Measurements from ENCODE around the gene CD83.
"Not testable (repeated sequence)": the region's sequence is repeated elsewhere in the genome, so short reads cannot be mapped to it uniquely, and the experiment has no call there.

The CD83 gene, protein sequence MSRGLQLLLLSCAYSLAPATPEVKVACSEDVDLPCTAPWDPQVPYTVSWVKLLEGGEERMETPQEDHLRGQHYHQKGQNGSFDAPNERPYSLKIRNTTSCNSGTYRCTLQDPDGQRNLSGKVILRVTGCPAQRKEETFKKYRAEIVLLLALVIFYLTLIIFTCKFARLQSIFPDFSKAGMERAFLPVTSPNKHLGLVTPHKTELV

GRCh38 chr6:14117158-14118090, at the start of gene CD83:
Gene CD83 (plus strand): TSS chr6:14117772. CDS start chr6:14117812, 40 bp downstream.
- no peak for DNase-seq

- no peak for DNase-seq
Measured at GRCh38 chr6:14068133-14068532, 49.4 kb upstream of the CD83 start.

GRCh38 chr6:14068623-14069022, 48.9 kb upstream of the CD83 start:
- DNase-seq: no peak

- no peak for DNase-seq
Measured at GRCh38 chr6:14070457-14070856, 47.1 kb upstream of the CD83 start.

GRCh38 chr6:14072084-14072483, 45.5 kb upstream of the CD83 start:
- DNase-seq: no peak

GRCh38 chr6:14073561-14074354, 43.8 kb upstream of the CD83 start:
- not testable (repeated sequence) for DNase-seq

DNA sequence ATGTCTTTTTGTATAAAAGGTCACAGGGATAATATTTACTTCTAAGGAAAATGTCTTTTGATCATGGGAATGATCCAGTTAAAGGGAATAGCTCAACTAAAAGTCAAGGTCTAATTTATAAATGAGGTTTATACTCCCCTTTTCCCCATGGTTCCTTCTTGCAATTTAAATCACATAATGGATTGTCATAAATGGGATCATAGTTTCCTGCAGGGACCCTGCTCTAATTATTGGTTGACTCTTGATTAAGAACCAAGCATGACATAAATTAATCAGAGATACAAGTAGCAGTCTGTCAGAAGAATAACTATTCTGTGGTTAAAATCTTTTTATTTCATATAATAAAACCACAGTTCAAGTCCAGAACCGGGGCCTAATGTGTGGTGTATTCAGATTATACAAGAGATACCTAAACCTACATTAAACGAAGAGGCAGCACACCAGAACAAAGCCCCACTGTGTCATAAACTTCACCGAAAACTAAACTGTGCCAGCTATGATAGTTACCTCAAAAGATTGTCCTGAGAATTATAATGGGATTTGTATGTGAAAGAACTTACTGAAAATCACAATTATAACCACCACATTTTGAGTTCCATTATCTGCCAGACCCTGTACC, 43.0 kb upstream of the CD83 start:
- no peak for DNase-seq

- no peak for DNase-seq
Measured at GRCh38 chr6:14075095-14075503, 42.5 kb upstream of the CD83 start.

DNA sequence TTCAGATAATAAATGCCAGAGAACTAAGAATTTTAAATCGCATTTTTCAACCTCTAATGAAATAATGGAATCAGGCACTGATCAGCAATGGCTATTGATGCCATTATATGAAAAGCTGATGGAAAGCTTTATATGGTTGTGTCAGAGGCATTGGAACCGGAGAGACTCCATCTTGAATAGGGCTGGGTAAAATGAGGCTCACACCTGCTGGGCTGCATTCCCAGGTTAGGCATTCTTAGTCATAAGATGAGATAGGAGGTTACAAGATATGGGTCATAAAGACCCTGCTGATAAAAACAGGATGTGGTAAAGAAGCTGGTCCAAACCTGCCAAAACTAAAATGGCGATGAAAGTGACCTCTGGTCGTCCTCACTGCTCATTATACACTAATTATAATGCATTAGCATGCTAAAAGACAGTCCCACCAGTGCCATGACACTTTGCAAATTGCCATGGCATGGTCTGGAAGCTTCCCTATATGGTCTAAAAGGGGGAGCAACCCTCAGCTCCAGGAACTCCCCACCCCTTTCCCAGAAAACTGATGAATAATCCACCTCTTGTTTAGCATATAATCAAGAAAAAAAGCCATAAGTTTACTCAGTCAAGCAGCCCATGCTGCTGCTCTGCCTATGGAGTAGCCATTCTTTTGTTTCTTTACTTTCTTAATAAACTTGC, 40.2 kb upstream of the CD83 start:
- DNase-seq: no peak

- DNase-seq: no peak
Measured at GRCh38 chr6:14079433-14079832, 38.1 kb upstream of the CD83 start.

GRCh38 chr6:14079971-14080370, 37.6 kb upstream of the CD83 start:
- DNase-seq: no peak

GRCh38 chr6:14081126-14081525, 36.4 kb upstream of the CD83 start:
- DNase-seq: no peak

DNA sequence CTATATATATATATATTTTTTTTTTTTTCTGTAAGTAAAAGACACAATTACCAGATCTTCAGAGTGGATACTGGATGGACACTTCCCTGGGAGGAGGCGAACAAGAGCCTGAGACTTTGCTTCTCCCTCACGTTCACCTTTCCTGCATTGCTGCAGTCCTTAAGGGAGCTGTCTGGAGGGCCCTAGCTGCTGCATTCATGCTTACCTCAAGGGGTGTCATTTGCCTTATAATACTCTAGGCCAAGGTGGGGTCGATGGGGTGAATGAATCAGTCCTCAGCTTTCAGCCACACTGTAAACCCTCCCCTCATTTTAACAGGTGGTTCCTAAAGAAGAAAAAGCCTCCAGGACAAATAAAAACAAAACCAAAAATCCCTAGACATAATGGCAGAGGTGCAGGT, 34.8 kb upstream of the CD83 start:
- DNase-seq: no peak

DNA sequence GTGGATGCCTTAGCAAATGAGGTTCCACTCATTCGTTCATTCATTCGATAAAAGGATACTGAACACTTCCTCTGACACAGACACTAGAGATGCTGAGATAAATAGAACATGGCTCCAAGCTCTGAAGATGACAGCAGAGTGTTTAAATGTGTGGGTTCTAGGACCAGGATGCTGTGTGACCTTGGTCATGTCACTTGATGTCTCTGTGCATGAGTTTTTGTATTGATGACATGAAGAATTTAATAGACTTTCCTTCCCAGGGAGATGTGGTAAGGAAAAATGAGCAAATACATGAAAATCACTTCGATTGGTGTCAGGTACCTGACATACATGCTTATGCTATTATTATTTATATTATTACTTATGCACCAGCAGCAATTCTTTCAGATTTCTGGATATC, 34.3 kb upstream of the CD83 start:
- no peak for DNase-seq

DNA sequence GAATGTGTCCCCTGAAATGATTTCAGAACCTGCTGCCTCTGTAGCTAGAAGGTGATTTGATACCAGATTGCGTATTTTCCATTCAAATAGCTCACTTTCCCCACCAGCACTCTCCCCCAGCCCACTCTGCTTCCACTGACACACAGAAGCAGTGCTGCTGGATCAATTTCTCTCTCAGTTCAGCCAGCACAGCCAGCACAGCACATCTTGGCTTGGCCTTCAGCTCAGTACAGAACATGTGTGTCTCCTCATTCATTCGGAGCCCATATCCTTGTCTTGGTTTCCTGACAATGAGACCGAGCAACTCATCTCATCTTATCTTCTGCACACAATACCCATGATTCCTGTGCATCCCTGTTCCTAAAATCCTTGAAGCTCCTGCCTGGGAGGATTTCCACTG, 33.8 kb upstream of the CD83 start:
- DNase-seq: no peak

DNA sequence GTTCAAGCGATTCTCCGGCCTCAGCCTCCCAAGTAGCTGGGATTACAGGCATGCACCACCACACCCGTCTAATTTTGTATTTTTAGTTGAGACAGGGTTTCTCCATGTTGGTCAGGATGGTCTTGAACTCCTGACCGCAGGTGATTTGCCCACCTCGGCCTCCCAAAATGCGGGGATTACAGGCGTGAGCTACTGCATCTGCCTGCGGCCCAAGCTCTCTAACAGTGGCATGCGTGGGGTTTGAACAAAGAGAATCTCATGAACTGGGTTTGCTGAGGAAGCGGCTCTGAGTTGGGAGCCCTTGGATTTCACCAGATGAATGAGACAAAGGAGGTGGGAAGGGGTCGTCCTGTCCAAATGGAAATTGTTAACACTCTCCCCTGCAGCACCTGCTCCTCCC, 33.2 kb upstream of the CD83 start:
- no peak for DNase-seq

DNA sequence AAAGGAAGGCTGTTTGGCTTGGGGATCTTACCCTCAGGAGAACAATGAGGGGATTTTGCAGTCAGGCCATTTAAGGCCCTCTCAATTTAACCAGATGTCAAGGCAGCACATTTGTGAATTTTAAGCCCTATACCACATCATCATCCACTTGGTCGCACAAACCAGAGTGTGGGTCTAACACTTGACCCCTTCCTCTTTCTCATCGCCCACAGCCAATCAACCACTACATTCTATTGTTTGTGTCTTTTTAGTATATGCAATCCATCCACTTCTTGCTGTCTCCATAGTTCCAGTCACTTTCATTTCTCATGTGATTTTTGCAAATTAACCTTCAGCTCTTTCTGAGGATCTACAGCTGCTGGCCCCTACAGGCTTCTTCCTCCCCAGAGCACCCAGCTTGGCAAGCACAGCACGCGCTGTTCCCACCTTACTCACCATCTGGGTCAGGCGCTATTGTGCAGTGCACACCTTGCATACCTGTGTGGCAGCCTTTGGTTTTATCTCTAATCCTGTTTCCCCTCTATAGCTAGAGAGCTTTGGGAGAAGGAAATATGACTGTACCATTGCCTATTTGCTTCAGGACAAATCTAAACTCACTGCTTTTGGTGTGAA, 32.3 kb upstream of the CD83 start:
- no peak for DNase-seq

DNA sequence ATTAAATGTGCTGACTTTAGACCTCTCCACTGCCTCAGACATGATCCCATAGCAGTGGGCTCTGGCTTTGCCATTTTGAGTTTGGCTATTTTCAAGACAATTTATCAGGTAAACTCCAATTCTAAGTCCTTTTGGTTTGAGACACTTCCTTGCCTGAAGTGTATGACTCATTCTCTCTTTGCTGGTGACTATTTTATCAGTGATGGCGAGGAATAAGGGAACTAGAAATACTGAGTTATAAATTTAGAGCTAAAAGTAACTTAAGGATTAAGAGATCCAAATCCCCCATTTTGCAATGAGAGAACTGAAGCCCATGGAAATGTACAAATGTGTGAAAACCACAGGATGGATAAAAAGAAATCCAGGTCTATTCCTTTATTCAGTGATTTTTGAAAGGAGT, 30.9 kb upstream of the CD83 start:
- no peak for DNase-seq

GRCh38 chr6:14088600-14089192, 28.9 kb upstream of the CD83 start:
- DNase-seq: no peak

DNA sequence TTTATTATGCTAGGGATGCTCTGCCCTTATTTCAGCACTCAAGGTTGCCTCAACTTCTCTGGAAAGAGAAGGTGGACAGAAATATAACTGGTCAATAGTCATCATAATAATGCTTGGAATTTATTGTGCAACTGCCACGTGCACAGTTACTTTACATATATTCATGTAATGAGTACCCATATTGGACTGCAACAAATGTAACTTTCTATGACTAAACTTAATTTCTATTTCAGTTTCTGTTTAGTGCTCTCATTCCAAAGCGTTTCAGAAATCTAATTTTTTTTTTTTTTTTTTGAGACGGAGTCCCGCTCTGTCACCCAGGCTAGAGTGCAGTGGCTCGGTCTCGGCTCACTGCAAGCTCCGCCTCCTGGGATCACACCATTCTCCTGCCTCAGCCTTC, 28.3 kb upstream of the CD83 start:
- no peak for DNase-seq

DNA sequence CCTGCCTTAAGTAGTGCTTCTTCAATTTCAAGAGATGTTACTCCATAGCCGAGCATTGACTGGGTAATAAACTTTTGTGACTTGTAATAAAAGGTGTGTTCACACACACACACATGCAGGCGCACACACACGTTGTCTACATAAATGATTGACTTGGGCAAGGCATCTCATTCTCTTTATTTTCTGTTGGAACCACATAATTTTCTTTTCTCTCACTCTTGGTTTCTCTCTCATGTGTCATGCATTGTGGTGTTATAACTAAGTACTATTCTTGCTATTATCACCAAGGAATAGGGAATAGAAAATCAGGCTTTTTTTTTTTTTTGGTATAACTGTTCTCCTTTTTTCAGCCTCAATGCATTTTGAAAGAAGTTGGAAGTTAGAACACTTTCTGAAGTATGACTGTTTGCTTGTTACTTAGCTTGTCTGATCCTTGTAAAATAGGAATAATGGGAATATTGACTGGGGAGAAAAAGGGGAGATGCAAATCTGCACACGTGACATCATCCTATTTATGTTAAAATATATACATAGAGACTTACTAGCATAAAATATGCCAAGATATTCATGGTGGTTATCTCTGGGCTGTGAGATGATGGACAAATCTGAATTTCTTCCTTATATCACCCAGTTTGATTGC, 26.1 kb upstream of the CD83 start:
- no peak for DNase-seq
